Osteocyte (in vitro differentiated cells): ENCODE data around the gene SGCE. TPM values are rescaled to one million over a fixed set of nuclear protein-coding genes. Genes with fewer than 3 reads are reported as not detected.

ENCODE experiments used
- DNase-seq: peaks from one replicate; pipeline ENCODE4 v3.0.0; 2021; ENCODE audit warnings: mixed read lengths; ENCODE audit not compliant: unreplicated experiment; ENCODE audit errors: extremely low spot score
- H3K27ac Mint-ChIP-seq: one replicate; pipeline ENCODE4 v1.8.0; 2021; ENCODE audit warnings: mild to moderate bottlenecking, mixed read lengths; ENCODE audit not compliant: unreplicated experiment
- H3K27me3 Mint-ChIP-seq: one replicate; pipeline ENCODE4 v1.8.0; 2021; ENCODE audit warnings: mixed read lengths; ENCODE audit not compliant: unreplicated experiment
- H3K36me3 Mint-ChIP-seq: one replicate; pipeline ENCODE4 v1.8.0; 2021; ENCODE audit warnings: mixed read lengths; ENCODE audit not compliant: unreplicated experiment
- H3K4me1 Mint-ChIP-seq: one replicate; pipeline ENCODE4 v1.8.0; 2021; ENCODE audit warnings: mixed read lengths; ENCODE audit not compliant: unreplicated experiment
- H3K4me3 Mint-ChIP-seq: one replicate; pipeline ENCODE4 v1.8.0; 2021; ENCODE audit warnings: mild to moderate bottlenecking, moderate library complexity, mixed read lengths; ENCODE audit not compliant: unreplicated experiment
- H3K9me3 Mint-ChIP-seq: one replicate; pipeline ENCODE4 v1.8.0; 2021; ENCODE audit warnings: mixed read lengths; ENCODE audit not compliant: unreplicated experiment
- total RNA-seq: library from RNA; stranded (reverse); gene quantifications from 2 replicates; pipeline ENCODE4 v1.2.1, GENCODE V29; 2021
- TF ChIP-seq, protein P1 (sequence below): fragments of 200-600 bp; sonication (generic); IDR thresholded peaks from 2 replicates; pipeline ENCODE4 v1.5.0; 2021; ENCODE audit warnings: antibody characterized with exemption, mild to moderate bottlenecking, moderate library complexity

SGCE gene
- total RNA-seq, 1 donor from 2014 or later: 85.6 TPM

DNA sequence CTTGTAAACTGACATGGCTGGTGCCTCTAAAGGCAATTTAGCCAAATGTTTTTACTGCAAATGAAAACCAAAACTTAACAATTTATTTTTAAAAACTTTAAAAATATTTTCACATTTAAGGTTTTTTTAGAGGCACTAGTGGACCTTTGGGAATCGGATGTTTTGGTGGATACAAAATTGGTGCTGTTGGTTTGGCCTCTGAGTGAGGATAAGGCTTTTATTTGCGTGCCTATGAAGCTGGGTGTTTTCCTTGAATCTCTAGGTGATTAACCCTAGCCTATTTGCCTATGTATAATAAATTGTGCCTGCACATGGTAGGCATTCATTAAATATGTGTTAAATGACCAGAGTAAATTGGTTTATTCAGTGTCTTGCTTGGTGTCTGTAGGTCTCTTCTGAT is 2.9 kb upstream of the SGCE start:
- Mint-ChIP-seq H3K9me3 (no peaks in the 10 kb centered on the region), H3K36me3 (no peaks in the 10 kb centered on the region), H3K4me3 (peak overlapping the region; percentile 4), H3K27me3 (no peaks in the 10 kb centered on the region), H3K27ac (no peak overlapping the region), H3K4me1 (peaks cover 10% of the 10 kb centered on the region)
- DNase-seq: no peak
- TF ChIP-seq, protein P1, sequence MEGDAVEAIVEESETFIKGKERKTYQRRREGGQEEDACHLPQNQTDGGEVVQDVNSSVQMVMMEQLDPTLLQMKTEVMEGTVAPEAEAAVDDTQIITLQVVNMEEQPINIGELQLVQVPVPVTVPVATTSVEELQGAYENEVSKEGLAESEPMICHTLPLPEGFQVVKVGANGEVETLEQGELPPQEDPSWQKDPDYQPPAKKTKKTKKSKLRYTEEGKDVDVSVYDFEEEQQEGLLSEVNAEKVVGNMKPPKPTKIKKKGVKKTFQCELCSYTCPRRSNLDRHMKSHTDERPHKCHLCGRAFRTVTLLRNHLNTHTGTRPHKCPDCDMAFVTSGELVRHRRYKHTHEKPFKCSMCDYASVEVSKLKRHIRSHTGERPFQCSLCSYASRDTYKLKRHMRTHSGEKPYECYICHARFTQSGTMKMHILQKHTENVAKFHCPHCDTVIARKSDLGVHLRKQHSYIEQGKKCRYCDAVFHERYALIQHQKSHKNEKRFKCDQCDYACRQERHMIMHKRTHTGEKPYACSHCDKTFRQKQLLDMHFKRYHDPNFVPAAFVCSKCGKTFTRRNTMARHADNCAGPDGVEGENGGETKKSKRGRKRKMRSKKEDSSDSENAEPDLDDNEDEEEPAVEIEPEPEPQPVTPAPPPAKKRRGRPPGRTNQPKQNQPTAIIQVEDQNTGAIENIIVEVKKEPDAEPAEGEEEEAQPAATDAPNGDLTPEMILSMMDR: no peak

DNA sequence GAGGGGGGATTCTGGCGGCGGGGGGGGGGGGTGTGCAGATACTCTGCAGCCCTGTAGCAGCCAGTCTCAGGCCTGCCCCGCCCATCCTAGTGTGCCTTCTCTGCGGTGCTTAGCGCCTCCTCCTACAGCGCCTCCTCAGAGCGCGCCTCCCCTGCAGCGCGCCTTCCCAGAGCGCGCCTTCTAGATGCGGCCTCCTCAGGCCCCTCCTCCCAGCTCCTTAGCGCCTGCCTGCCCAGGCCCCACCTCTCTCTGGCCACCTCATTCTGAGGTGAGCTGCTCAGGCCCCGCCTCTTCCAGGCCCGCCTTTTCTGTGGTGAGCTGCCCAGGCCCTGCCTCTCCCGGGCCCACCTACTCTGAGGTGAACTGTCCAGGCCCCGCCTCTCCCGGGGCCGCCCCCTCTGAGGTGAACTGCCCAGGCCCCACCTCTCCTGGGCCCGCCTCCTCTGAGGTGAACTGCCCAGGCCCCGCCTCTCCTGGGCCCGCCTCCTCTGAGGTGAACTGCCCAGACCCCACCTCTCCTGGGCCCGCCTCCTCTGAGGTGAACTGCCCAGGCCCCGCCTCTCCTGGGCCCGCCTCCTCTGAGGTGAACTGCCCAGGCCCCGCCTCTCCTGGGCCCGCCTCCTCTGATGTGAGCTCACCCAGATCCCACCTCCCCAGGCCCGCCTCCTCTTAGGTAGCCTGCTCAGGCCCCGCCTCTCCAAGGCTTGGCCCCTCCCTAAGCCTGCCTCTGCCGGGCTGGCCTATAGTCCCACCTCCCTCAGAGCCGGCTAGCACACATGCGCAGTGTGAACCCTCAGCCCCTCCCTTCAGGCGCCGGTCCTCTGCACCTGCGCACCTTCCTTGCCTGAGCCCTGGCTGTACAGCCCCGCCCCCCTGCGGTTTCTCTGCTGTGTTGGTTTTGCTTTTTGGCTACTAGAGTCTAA is 2.1 kb upstream of the SGCE start:
- no peaks in the 10 kb centered on the region for H3K9me3 Mint-ChIP-seq
- no peaks in the 10 kb centered on the region for H3K36me3 Mint-ChIP-seq
- H3K27ac Mint-ChIP-seq: peak overlapping the region; percentile 41
- peak; percentile 97 for DNase-seq
- TF ChIP-seq, protein P1: no peak
- peak overlapping the region; percentile 90 for H3K4me3 Mint-ChIP-seq
- H3K27me3 Mint-ChIP-seq: no peaks in the 10 kb centered on the region
- peaks cover 14% of the 10 kb centered on the region for H3K4me1 Mint-ChIP-seq

DNA sequence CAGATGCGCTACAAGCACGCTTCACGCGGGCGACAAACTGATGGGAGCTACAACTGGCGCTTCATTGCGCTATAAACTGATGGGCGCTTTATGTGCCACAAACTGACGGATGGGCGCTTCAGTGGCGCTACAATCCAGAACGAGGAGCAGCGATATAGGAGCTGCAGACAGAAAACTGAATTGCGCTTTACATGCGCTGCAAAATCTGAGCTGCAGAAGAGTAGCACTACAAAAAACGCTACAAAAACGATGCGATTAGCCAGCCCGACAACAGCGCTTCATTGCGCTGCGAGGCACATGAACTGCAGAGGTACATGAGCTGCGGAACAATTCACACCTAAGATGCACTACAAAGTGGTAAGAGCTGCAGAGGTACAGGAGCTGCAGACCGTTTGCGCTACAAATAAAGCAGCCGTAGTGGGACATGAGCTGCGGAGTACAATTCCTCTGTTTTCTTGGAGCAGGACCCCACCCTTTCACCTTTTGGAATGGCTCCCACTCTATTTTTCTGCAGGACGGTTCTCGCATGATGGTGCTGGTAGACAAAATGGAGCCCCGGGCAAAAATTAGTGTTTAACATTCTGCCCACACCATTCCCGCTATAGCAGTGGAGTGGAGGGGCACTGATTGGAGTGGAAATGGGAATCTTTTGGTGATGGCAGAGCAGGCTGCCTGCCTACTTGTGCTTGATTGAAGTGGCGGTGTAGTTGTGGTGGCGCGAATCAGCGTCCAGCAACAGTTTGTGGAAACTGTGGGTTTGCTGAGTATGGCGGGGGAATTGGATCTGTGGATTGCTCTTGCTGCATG is 1.2 kb upstream of the SGCE start:
- TF ChIP-seq, protein P1: no peak
- Mint-ChIP-seq H3K36me3 (no peaks in the 10 kb centered on the region), H3K4me3 (peak overlapping the region; percentile 90), H3K9me3 (no peaks in the 10 kb centered on the region), H3K27me3 (no peaks in the 10 kb centered on the region), H3K4me1 (peaks cover 15% of the 10 kb centered on the region), H3K27ac (peak overlapping the region; percentile 92)
- no peak for DNase-seq

DNA sequence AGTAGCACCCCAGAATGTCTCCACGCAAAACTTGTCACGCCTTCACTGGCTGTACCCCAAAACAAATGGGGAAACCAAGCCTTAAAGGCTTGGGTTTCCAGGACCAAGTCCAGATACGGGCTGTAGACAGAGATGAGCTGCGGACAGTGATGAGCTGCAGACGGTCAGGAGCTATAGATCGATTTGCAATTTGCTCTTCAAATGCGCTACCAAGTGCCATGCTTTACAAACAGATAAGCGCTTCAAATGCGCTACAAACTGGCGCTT is 658 bp upstream of the SGCE start:
- TF ChIP-seq, protein P1: no peak
- Mint-ChIP-seq H3K27ac (peak overlapping the region; percentile 92), H3K9me3 (no peaks in the 10 kb centered on the region), H3K27me3 (no peaks in the 10 kb centered on the region), H3K36me3 (peaks cover 2% of the 10 kb centered on the region), H3K4me1 (peaks cover 19% of the 10 kb centered on the region), H3K4me3 (peak overlapping the region; percentile 90)
- no peak for DNase-seq
